CD4-positive, alpha-beta T cell (primary cell): ENCODE results near the gene SLCO1A2. TPM values are rescaled to one million over a fixed set of nuclear protein-coding genes. Genes with fewer than 3 reads are reported as not detected.

Experiments
- ATAC-seq: fragments of 200-7000 bp; cut with Tn5 transposase; one replicate; pipeline ENCODE4 v1.10.0; 2022; ENCODE audit warnings: mild to moderate bottlenecking; ENCODE audit not compliant: poor library complexity
- CTCF ChIA-PET: fragments of 350-600 bp; sonication (Branson Sonifier 250); formaldehyde crosslinking; loops from one replicate; lab custom pipeline; 2021; ENCODE audit warnings: antibody characterized with exemption, inconsistent platforms; lab: Charles Lee
- POLR2A ChIA-PET: fragments of 350-600 bp; sonication (Branson Sonifier 250); formaldehyde crosslinking; loops from one replicate; lab custom pipeline; 2021; ENCODE audit warnings: antibody characterized with exemption, inconsistent platforms; lab: Charles Lee
- DNase-seq, 14 experiments: peaks; one replicate each; pipeline ENCODE4 v3.0.0-alpha.2; 2013 to 2020; ENCODE audit warnings: mixed read lengths in 2 of 14
- H3K27ac ChIP-seq, 2 donors: one replicate each; pipeline versions ENCODE4 v1.5.1 to v1.7.0; 2013; ENCODE audit warnings: low read length in 2 of 2, low read depth in 1 of 2, mild to moderate bottlenecking in 1 of 2
- H3K27me3 ChIP-seq, 2 experiments: 1 replicate in 1 of 2; 2 replicates in 1 of 2; pipeline versions ENCODE4 v1.6.1 to v1.7.0; 2013; ENCODE audit warnings: low read length in 2 of 2, control low read depth in 1 of 2, mild to moderate bottlenecking in 1 of 2, moderate library complexity in 1 of 2; ENCODE audit not compliant: insufficient read depth in 2 of 2, control insufficient read depth in 1 of 2
- H3K36me3 ChIP-seq: one replicate; pipeline ENCODE4 v1.6.1; 2013; ENCODE audit warnings: low read length, control low read depth; ENCODE audit not compliant: insufficient read depth
- H3K4me1 ChIP-seq: one replicate; pipeline ENCODE4 v1.6.1; 2013; ENCODE audit warnings: low read length, control low read depth; ENCODE audit not compliant: insufficient read depth
- H3K4me3 ChIP-seq: one replicate; pipeline ENCODE4 v1.5.1; 2013; ENCODE audit warnings: mild to moderate bottlenecking, low read length, moderate library complexity
- H3K9me3 ChIP-seq, 2 experiments: 1 replicate in 1 of 2; 2 replicates in 1 of 2; pipeline versions ENCODE4 v1.6.1 to v1.7.0; 2013; ENCODE audit warnings: low read length in 2 of 2, mild to moderate bottlenecking in 2 of 2, control low read depth in 1 of 2, moderate library complexity in 1 of 2; ENCODE audit not compliant: control insufficient read depth in 1 of 2, insufficient read depth in 1 of 2
- H3K27ac Mint-ChIP-seq: one replicate; pipeline ENCODE4 v1.8.0; 2020; ENCODE audit warnings: mixed read lengths
- H3K27me3 Mint-ChIP-seq: one replicate; pipeline ENCODE4 v1.8.0; 2021; ENCODE audit warnings: mixed read lengths
- H3K36me3 Mint-ChIP-seq: one replicate; pipeline ENCODE4 v1.8.0; 2021; ENCODE audit warnings: low read depth, mixed read lengths
- H3K4me1 Mint-ChIP-seq: one replicate; pipeline ENCODE4 v1.8.0; 2021; ENCODE audit warnings: low read depth, mixed read lengths
- H3K4me3 Mint-ChIP-seq: one replicate; pipeline ENCODE4 v1.8.0; 2020; ENCODE audit warnings: mild to moderate bottlenecking, mixed read lengths
- H3K9me3 Mint-ChIP-seq: one replicate; pipeline ENCODE4 v1.8.0; 2020; ENCODE audit warnings: mixed read lengths
- CTCF ChIP-seq: fragments of 200-600 bp; IDR thresholded peaks from one replicate; pipeline ENCODE4 v1.8.0; 2022; ENCODE audit warnings: antibody characterized with exemption, mild to moderate bottlenecking
- intact Hi-C, 2 experiments: fragments of 100-400 bp; cut with DNase I in 1 of 2; cut with micrococcal nuclease in 1 of 2; formaldehyde crosslinking; loops; one replicate each; pipeline versions ENCODE4 v1.15.1 to v1.9.0; 2023 to 2025; cut with DNase I, micrococcal nuclease
- total RNA-seq, 174 experiments: library from RNA in 2 of 174; stranded (reverse) in 2 of 174; gene quantifications; one replicate each; pipeline ENCODE4 v1.2.3 and lab custom pipeline; 2021 to 2026

SLCO1A2 gene
- total RNA-seq, 2 experiments from 2014 or later: not detected

GRCh38 chr12:21341769-21342168 lies 7.1 kb upstream of the SLCO1A2 start:
- intact Hi-C loops: no loop called here
- POLR2A ChIA-PET: no interaction called here

GRCh38 chr12:21340403-21340802 lies 5.7 kb upstream of the SLCO1A2 start:
- intact Hi-C loops: no loop called here
- no peak for TF ChIP-seq CTCF
- Mint-ChIP-seq H3K4me1 (no peaks in the 10 kb centered on the region), H3K36me3 (no peaks in the 10 kb centered on the region), H3K9me3 (no peaks in the 10 kb centered on the region), H3K27ac (no peak overlapping the region), H3K4me3 (no peak overlapping the region), H3K27me3 (peaks cover 5% of the 10 kb centered on the region)
- Histone ChIP-seq H3K27me3 (no peaks in the 10 kb centered on the region), H3K4me1 (no peaks in the 10 kb centered on the region), H3K36me3 (no peaks in the 10 kb centered on the region), H3K27ac (no peak overlapping the region), H3K4me3 (no peak overlapping the region), H3K9me3 (no peaks in the 10 kb centered on the region)
- POLR2A ChIA-PET: no interaction called here
- DNase-seq: no peak
- CTCF ChIA-PET: no interaction called here
- ATAC-seq: no peak

More at GRCh38 chr12:21341769-21342168, 7.1 kb upstream of the SLCO1A2 start:
- H3K9me3 Mint-ChIP-seq: no peaks in the 10 kb centered on the region
- H3K27ac Mint-ChIP-seq: no peak overlapping the region
- no peaks in the 10 kb centered on the region for H3K9me3 ChIP-seq
- DNase-seq: no peak
- no peak for ATAC-seq
- no peaks in the 10 kb centered on the region for H3K36me3 ChIP-seq
- no peaks in the 10 kb centered on the region for H3K4me1 ChIP-seq
- H3K27me3 Mint-ChIP-seq: peaks cover 9% of the 10 kb centered on the region
- no peaks in the 10 kb centered on the region for H3K4me1 Mint-ChIP-seq
- no peak overlapping the region for H3K27ac ChIP-seq
- H3K4me3 Mint-ChIP-seq: no peak overlapping the region
- CTCF ChIA-PET: interaction anchor here (0.6 kb wide), 1 partner anchor 185 kb away, joined by 3 read pairs; no protein-coding TSS in a partner anchor
- no peak for TF ChIP-seq CTCF
- H3K4me3 ChIP-seq: no peak overlapping the region
- no peaks in the 10 kb centered on the region for H3K36me3 Mint-ChIP-seq
- H3K27me3 ChIP-seq: no peaks in the 10 kb centered on the region

GRCh38 chr12:21339921-21340320 lies 5.2 kb upstream of the SLCO1A2 start:
- ATAC-seq: no peak
- no peaks in the 10 kb centered on the region for H3K9me3 ChIP-seq
- H3K27me3 ChIP-seq: no peaks in the 10 kb centered on the region
- CTCF ChIA-PET: no interaction called here
- H3K4me1 ChIP-seq: no peaks in the 10 kb centered on the region
- no peaks in the 10 kb centered on the region for H3K36me3 ChIP-seq
- Mint-ChIP-seq H3K9me3 (no peaks in the 10 kb centered on the region), H3K4me3 (no peak overlapping the region), H3K27me3 (peaks cover 5% of the 10 kb centered on the region), H3K36me3 (no peaks in the 10 kb centered on the region), H3K4me1 (no peaks in the 10 kb centered on the region), H3K27ac (no peak overlapping the region)
- DNase-seq: no peak
- H3K4me3 ChIP-seq: no peak overlapping the region
- POLR2A ChIA-PET: no interaction called here
- TF ChIP-seq CTCF: no peak
- H3K27ac ChIP-seq: no peak overlapping the region
- intact Hi-C loops: no loop called here
